ENCODE results near the gene ALPK3. TPM values are rescaled to one million over a fixed set of nuclear protein-coding genes. Genes with fewer than 3 reads are reported as not detected.
A peak's percentile ranks its signal among the peaks of the same experiment; 100 is the strongest.

The ALPK3 gene
- 10 to 100 TPM; 19.1 to 34.4 (median 26.5) TPM for total RNA-seq

GRCh38 chr15:84816694-84817465 lies at the start of gene ALPK3:
Gene ALPK3 (plus strand): TSS chr15:84817356. CDS start chr15:84817453, 97 bp downstream.
- Histone ChIP-seq H3K36me3 (no peaks in the 10 kb centered on the region), H3K9me3 (no peaks in the 10 kb centered on the region), H3K4me1 (peaks cover 0 to 56% (median 22%) of the 10 kb centered on the region in 3 donors), H3K27me3 (no peaks in the 10 kb centered on the region), H3K4me3 (peak within 1 kb of the TSS; percentile 55 to 58), H3K27ac (peak within 1 kb of the TSS; percentile 89 to 94 (median 91))
- 40 to 48% methylated on average over 1 to 10 of the region's 63 CpGs for WGBS, 2 donors (ENCODE audit: low coverage in 1 of 2)
- TF ChIP-seq POLR2AphosphoS5 (IDR thresholded peaks at IDR 0.05): no peak
- TF ChIP-seq CTCF (IDR thresholded peaks at IDR 0.05): peak in 3 of 4 experiments; percentile 34 to 42 (median 39)
- peak; percentile 33 to 53 for TF ChIP-seq POLR2A (IDR thresholded peaks at IDR 0.05)
- peak; percentile 85 for ATAC-seq

GRCh38 chr15:84772031-84772430 lies 45.1 kb upstream of the ALPK3 start:
- TF ChIP-seq POLR2AphosphoS5 (IDR thresholded peaks at IDR 0.05) (no peak), POLR2A (IDR thresholded peaks at IDR 0.05) (no peak), CTCF (IDR thresholded peaks at IDR 0.05) (no peak), EP300 (IDR thresholded peaks at IDR 0.05) (no peak)
- peak overlapping the region in 1 of 4 donors; percentile 9 for H3K27ac ChIP-seq
- H3K9me3 ChIP-seq: no peaks in the 10 kb centered on the region
- H3K4me3 ChIP-seq: no peak overlapping the region
- H3K4me1 ChIP-seq: peaks cover 0 to 40% (median 11%) of the 10 kb centered on the region in 3 donors
- WGBS, 2 donors (ENCODE audit: low coverage in 1 of 2): 14 to 50% methylated on average over 2 to 4 of the region's 5 CpGs
- ATAC-seq: no peak
- H3K36me3 ChIP-seq: peaks cover 0 to 36% of the 10 kb centered on the region in 2 donors
- H3K27me3 ChIP-seq: no peaks in the 10 kb centered on the region

- Histone ChIP-seq H3K27ac (peak overlapping the region in 1 of 4 donors; percentile 9), H3K36me3 (peaks cover 0 to 32% of the 10 kb centered on the region in 2 donors), H3K4me3 (no peak overlapping the region), H3K9me3 (no peaks in the 10 kb centered on the region), H3K4me1 (peaks cover 0 to 43% (median 11%) of the 10 kb centered on the region in 3 donors), H3K27me3 (no peaks in the 10 kb centered on the region)
- TF ChIP-seq POLR2AphosphoS5 (IDR thresholded peaks at IDR 0.05) (no peak), POLR2A (IDR thresholded peaks at IDR 0.05) (no peak), EP300 (IDR thresholded peaks at IDR 0.05) (no peak), CTCF (IDR thresholded peaks at IDR 0.05) (no peak)
- no peak for ATAC-seq
- 44 to 50% methylated on average over 2 of the region's 2 CpGs for WGBS, 2 donors (ENCODE audit: low coverage in 1 of 2)
Observed at GRCh38 chr15:84772467-84772866, 44.7 kb upstream of the ALPK3 start.

GRCh38 chr15:84773716-84774115 lies 43.4 kb upstream of the ALPK3 start:
- H3K4me3 ChIP-seq: no peak overlapping the region
- H3K4me1 ChIP-seq: peaks cover 0 to 48% (median 11%) of the 10 kb centered on the region in 3 donors
- no peak for TF ChIP-seq POLR2AphosphoS5 (IDR thresholded peaks at IDR 0.05)
- no peak for TF ChIP-seq CTCF (IDR thresholded peaks at IDR 0.05)
- TF ChIP-seq EP300 (IDR thresholded peaks at IDR 0.05): no peak
- TF ChIP-seq POLR2A (IDR thresholded peaks at IDR 0.05): no peak
- H3K9me3 ChIP-seq: no peaks in the 10 kb centered on the region
- 79 to 85% methylated on average over 2 to 3 of the region's 3 CpGs for WGBS, 2 donors (ENCODE audit: low coverage in 1 of 2)
- no peaks in the 10 kb centered on the region for H3K27me3 ChIP-seq
- H3K27ac ChIP-seq: no peak overlapping the region
- no peak for ATAC-seq
- peaks cover 0 to 27% of the 10 kb centered on the region in 2 donors for H3K36me3 ChIP-seq

All from gastroesophageal sphincter (tissue), 4 donors.